Transverse colon (tissue), 4 donors: ENCODE data around the gene RELB. TPM values are rescaled to one million over a fixed set of nuclear protein-coding genes. Genes with fewer than 3 reads are reported as not detected.

Experiments used
- DNase-seq: peaks from one replicate; pipeline ENCODE4 v3.0.0-alpha.2; 2019
- H3K27ac ChIP-seq, 4 donors: fragments of 200-600 bp; sonication (generic); 2 replicates each; pipeline ENCODE4 v1.5.1; 2016 to 2018; ENCODE audit warnings: inconsistent platforms in 4 of 4
- H3K27me3 ChIP-seq: fragments of 200-600 bp; sonication (generic); 2 replicates; pipeline ENCODE4 v1.5.1; 2017; ENCODE audit warnings: inconsistent platforms
- H3K36me3 ChIP-seq, 4 donors: fragments of 200-600 bp; sonication (generic); 2 replicates each; pipeline ENCODE4 v1.5.1; 2017 to 2019; ENCODE audit warnings: inconsistent platforms in 4 of 4
- H3K4me1 ChIP-seq, 4 donors: fragments of 200-600 bp; sonication (generic); 2 replicates each; pipeline ENCODE4 v1.5.1; 2017 to 2020; ENCODE audit warnings: inconsistent platforms in 4 of 4
- H3K4me3 ChIP-seq, 4 donors: fragments of 200-600 bp; sonication (generic); 1 replicate in 1 of 4; 2 replicates in 3 of 4; pipeline versions ENCODE4 v1.5.1 to v1.6.1; 2017 to 2019; ENCODE audit warnings: inconsistent platforms in 4 of 4
- H3K9me3 ChIP-seq, 2 donors: fragments of 200-600 bp; sonication (generic); 2 replicates each; pipeline ENCODE4 v1.5.1; 2017 to 2019; ENCODE audit warnings: inconsistent platforms in 2 of 2
- EP300 ChIP-seq: sonication (generic); formaldehyde crosslinking; IDR thresholded peaks from one replicate; pipeline ENCODE4 v1.6.1; 2017; ENCODE audit warnings: antibody characterized with exemption, low read depth
- POLR2A ChIP-seq: fragments of 450-650 bp; IDR thresholded peaks from one replicate; pipeline ENCODE4 v1.6.1; 2016; ENCODE audit warnings: antibody characterized with exemption, mild to moderate bottlenecking, moderate library complexity
- POLR2AphosphoS5 ChIP-seq, 3 donors: sonication (generic); formaldehyde crosslinking; IDR thresholded peaks; one replicate each; pipeline ENCODE4 v1.6.1; 2016; ENCODE audit warnings: antibody characterized with exemption in 3 of 3
- WGBS, 2 donors: methylation state at CpG; one replicate each; pipeline ENCODE4 v1.1.5; 2018; ENCODE audit warnings: low coverage in 1 of 2; 5-methylcytosine and 5-hydroxymethylcytosine counted together
- in situ Hi-C, 4 donors: fragments of 200-750 bp; cut with MboI; loops; one replicate each; pipeline versions ENCODE4 v1.15.0 to v1.15.1; 2017; ENCODE audit warnings: low sequenced_read_pairs in 3 of 4, low pct_ligation_motif_present in 1 of 4, low pct_unique_long_range_greater_than_20kb in 1 of 4
- intact Hi-C: fragments of 100-400 bp; cut with DNase I; formaldehyde crosslinking; loops from one replicate; pipeline ENCODE4 v1.15.1; 2023; ENCODE audit warnings: low total_unique reads
- total RNA-seq, 4 donors: library from RNA; depleted of rRNA; stranded (reverse); fragments of >200 nt; gene quantifications; one replicate each; pipeline ENCODE4 v1.1.0, GENCODE V29; 2016
- TF ChIP-seq, protein P1 (sequence below), 5 experiments: fragments of 200-600 bp in 3 of 5; fragments of 450-650 bp in 2 of 5; sonication (generic) in 3 of 5; IDR thresholded peaks; 1 replicate in 2 of 5; 2 replicates in 3 of 5; pipeline ENCODE4 v1.5.1; 2016 to 2017; ENCODE audit warnings: antibody characterized with exemption in 5 of 5, inconsistent platforms in 3 of 5, mild to moderate bottlenecking in 2 of 5, moderate library complexity in 1 of 5

The RELB gene
- total RNA-seq, 4 donors from 2014 or later = 11.9 to 58.4 (median 34.8) TPM

DNA sequence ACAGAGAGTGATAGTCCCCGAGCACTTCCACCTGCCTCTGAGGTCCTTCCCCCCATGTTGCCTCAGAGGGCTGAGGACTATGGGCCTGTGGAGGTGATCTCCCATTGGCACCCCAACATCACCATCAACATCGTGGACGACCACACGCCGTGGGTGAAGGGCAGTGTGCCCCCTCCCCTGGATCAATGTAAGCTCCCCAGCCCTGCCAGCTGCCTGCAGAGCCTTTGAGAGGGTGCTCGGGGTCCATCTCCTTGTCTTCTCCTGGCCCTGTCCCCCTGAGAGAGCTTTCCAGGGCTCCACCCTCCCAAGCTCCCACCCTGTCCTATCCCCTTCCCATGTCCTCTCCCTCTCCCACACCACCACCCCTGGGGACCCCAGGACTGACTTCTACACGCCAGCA lies 14.9 kb upstream of the RELB start:
- WGBS, 2 donors = 87 to 91% methylated on average over 1 to 7 of the region's 7 CpGs
- in situ Hi-C loops = loop anchor here in 1 of 4 donors (10.0 kb wide), 1 partner anchor 78 kb away; no protein-coding TSS in a partner anchor
- no peak overlapping the region for H3K27ac ChIP-seq

GRCh38 chr19:44987148-44987675 lies 14.1 kb upstream of the RELB start:
- Histone ChIP-seq H3K27ac (no peak overlapping the region), H3K4me1 (no peaks in the 10 kb centered on the region), H3K4me3 (no peak overlapping the region), H3K27me3 (no peaks in the 10 kb centered on the region), H3K36me3 (peaks cover 0 to 15% (median 5%) of the 10 kb centered on the region in 4 donors), H3K9me3 (no peaks in the 10 kb centered on the region)
- no peak for DNase-seq
- in situ Hi-C loops = loop anchor here in 1 of 4 donors (10.0 kb wide), 1 partner anchor 78 kb away; no protein-coding TSS in a partner anchor
- TF ChIP-seq POLR2AphosphoS5 (IDR thresholded peaks at IDR 0.05) = no peak
- TF ChIP-seq, protein P1, sequence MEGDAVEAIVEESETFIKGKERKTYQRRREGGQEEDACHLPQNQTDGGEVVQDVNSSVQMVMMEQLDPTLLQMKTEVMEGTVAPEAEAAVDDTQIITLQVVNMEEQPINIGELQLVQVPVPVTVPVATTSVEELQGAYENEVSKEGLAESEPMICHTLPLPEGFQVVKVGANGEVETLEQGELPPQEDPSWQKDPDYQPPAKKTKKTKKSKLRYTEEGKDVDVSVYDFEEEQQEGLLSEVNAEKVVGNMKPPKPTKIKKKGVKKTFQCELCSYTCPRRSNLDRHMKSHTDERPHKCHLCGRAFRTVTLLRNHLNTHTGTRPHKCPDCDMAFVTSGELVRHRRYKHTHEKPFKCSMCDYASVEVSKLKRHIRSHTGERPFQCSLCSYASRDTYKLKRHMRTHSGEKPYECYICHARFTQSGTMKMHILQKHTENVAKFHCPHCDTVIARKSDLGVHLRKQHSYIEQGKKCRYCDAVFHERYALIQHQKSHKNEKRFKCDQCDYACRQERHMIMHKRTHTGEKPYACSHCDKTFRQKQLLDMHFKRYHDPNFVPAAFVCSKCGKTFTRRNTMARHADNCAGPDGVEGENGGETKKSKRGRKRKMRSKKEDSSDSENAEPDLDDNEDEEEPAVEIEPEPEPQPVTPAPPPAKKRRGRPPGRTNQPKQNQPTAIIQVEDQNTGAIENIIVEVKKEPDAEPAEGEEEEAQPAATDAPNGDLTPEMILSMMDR (IDR thresholded peaks at IDR 0.05) = no peak
- no peak for TF ChIP-seq POLR2A
- TF ChIP-seq EP300 = no peak
- 85 to 89% methylated on average over 7 to 20 of the region's 20 CpGs for WGBS, 2 donors
- intact Hi-C loops = no loop called here

More for the DNA sequence above, 14.9 kb upstream of the RELB start:
- Histone ChIP-seq H3K4me3 (no peak overlapping the region), H3K4me1 (no peaks in the 10 kb centered on the region), H3K36me3 (peaks cover 0 to 14% (median 6%) of the 10 kb centered on the region in 4 donors), H3K9me3 (no peaks in the 10 kb centered on the region), H3K27me3 (no peaks in the 10 kb centered on the region)
- intact Hi-C loops = no loop called here
- no peak for DNase-seq
- TF ChIP-seq EP300 (no peak), POLR2AphosphoS5 (IDR thresholded peaks at IDR 0.05) (no peak), POLR2A (no peak)
- TF ChIP-seq, protein P1 (IDR thresholded peaks at IDR 0.05) = no peak

DNA sequence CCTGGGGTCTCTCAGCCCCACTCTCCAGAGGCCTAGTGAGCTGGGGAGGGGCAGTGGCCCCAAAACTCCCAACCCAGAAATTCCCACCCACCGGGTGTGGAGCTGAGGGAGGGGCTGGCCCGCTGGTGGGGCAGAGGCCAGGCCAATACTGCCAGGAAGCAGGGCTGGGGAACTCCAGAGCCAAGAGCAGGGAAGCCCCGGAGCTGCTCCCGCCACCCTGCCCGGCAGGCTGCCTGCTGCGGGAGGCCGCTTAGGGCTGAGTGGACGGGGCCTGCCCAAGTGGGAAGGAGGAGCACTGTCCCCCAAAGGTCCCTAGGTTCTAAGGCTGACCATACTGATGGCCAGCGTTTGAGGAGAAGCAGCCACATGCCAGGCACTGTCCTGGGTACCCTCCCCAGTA lies 13.0 kb upstream of the RELB start:
- 60% methylated on average over 2 of the region's 9 CpGs; no CpG with 5 or more reads in 1 of the 2 donors for WGBS, 2 donors
- no peak for DNase-seq
- intact Hi-C loops (no loop called here), in situ Hi-C loops (loop anchor here in 1 of 4 donors (10.0 kb wide), 1 partner anchor 77 kb away; no protein-coding TSS in a partner anchor)
- no peaks in the 10 kb centered on the region for H3K9me3 ChIP-seq
- H3K27ac ChIP-seq = no peak overlapping the region
- H3K4me3 ChIP-seq = no peak overlapping the region
- H3K4me1 ChIP-seq = no peaks in the 10 kb centered on the region
- H3K27me3 ChIP-seq = no peaks in the 10 kb centered on the region
- no peak for TF ChIP-seq POLR2A
- H3K36me3 ChIP-seq = peaks cover 0 to 20% (median 10%) of the 10 kb centered on the region in 4 donors

GRCh38 chr19:44988896-44989556 lies 12.2 kb upstream of the RELB start:
- no peak for TF ChIP-seq POLR2A
- TF ChIP-seq POLR2AphosphoS5 (IDR thresholded peaks at IDR 0.05) = no peak
- TF ChIP-seq, protein P1 (IDR thresholded peaks at IDR 0.05) = peak; percentile 54 to 82 (median 65)
- no peak for TF ChIP-seq EP300
- Histone ChIP-seq H3K27me3 (no peaks in the 10 kb centered on the region), H3K27ac (no peak overlapping the region), H3K4me1 (no peaks in the 10 kb centered on the region), H3K9me3 (no peaks in the 10 kb centered on the region), H3K4me3 (no peak overlapping the region), H3K36me3 (peaks cover 0 to 20% (median 10%) of the 10 kb centered on the region in 4 donors)
- 75% methylated on average over 15 of the region's 15 CpGs; no CpG with 5 or more reads in 1 of the 2 donors for WGBS, 2 donors
- peak; percentile 80 for DNase-seq
- in situ Hi-C loops = loop anchor here in 1 of 4 donors (10.0 kb wide), 1 partner anchor 76 kb away; no protein-coding TSS in a partner anchor
- intact Hi-C loops = no loop called here
